ENCODE data around the gene FLVCR2.

Gene FLVCR2

DNA sequence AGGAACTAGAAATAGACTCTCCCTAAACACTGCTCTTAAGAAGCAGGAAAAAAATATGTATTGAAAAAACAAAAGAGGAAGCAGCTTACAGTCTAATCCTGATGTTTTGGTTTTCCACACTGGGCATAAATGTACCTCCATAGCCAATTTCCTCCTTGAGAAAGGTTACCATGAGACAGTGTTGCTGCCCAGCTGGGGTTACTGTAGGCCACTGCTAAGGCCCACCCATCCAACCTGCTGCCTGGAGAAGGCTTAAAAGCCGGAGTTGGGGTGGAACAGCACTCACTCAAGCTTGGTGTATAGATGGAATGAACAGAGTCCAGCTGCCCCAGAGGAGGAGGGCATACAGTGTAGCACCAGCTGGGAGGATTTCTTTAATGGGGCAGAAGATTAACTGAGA, 41.1 kb downstream of the FLVCR2 start:
- TF ChIP-seq, protein P1, sequence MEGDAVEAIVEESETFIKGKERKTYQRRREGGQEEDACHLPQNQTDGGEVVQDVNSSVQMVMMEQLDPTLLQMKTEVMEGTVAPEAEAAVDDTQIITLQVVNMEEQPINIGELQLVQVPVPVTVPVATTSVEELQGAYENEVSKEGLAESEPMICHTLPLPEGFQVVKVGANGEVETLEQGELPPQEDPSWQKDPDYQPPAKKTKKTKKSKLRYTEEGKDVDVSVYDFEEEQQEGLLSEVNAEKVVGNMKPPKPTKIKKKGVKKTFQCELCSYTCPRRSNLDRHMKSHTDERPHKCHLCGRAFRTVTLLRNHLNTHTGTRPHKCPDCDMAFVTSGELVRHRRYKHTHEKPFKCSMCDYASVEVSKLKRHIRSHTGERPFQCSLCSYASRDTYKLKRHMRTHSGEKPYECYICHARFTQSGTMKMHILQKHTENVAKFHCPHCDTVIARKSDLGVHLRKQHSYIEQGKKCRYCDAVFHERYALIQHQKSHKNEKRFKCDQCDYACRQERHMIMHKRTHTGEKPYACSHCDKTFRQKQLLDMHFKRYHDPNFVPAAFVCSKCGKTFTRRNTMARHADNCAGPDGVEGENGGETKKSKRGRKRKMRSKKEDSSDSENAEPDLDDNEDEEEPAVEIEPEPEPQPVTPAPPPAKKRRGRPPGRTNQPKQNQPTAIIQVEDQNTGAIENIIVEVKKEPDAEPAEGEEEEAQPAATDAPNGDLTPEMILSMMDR (IDR thresholded peaks at IDR 0.05) = no peak

DNA sequence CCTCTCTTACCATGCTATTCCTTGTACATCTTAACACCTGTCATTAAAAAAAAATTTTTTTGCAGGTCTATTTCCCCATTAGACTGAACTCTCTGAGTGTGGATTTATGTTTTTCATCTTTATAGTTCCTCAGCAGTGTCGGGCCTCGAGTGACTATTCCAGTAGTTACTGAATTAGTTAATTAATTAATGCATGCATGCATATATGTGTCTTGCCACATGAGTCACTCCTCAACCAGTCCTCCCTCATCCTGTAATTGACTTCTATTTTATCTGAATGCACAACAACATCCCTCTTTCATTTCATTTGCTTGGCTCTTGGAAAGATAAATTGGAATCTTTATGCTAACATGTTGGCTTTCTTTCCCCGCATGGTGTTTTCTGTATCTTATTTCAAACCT, 46.6 kb downstream of the FLVCR2 start:
- TF ChIP-seq, protein P1 (IDR thresholded peaks at IDR 0.05) = no peak

DNA sequence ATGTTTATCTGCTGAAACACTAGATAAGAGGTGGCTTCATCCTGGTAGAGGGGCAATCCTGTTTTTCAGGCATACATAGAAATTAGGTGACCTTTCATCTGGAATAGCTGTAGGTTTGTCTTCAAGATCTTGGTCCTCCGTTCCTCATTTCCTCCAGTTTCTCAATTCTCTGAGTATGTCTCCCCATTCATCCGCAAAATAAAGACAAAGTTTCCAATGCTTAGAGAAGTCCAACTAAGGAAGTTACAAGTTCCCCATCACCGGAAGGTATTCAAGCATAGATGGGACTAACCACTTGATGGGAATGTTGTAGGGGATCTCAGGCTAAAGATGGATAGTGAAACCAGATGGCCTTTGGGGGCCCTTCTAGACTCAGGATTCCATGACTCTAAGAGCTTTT, 48.0 kb downstream of the FLVCR2 start:
- TF ChIP-seq, protein P1 (IDR thresholded peaks at IDR 0.05) = no peak

DNA sequence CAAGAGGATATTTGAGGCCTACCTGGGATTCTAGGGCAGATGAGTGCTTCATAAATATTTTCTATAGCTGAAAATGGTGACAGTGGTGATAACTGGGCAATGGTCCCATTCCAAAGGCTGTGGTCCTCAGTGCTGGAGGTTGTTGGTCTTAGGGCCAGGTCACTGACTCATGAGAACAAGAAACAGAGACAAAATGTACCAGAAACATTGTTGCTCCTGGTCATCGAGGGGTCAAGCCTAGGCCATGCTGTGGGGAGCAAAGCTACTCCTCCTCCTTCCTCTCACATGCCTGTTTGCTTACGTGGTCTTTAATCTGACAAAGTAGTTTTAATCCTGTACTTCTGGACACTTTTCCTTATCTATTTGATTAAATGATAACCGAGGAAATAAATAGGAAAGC, 48.4 kb downstream of the FLVCR2 start:
- TF ChIP-seq, protein P1 (IDR thresholded peaks at IDR 0.05) = no peak

DNA sequence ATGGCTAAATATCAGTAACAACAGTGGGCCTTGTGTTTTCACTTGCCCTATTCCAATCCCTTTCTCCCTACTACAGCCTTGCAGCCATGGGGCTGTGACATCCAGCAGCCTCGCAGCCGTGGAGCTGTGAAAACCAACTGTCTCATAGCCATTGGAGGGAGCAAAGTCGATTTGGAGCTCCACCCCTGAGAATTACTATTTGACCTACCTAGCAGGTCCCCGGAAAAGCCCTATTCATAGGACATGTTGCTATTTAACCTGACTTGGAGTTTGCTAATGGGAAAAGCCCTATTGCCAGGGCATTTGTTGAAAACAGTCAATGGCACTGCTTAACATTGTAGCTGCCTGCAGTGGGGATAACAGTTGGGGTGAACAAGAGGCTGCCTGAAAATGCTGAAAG, 49.0 kb downstream of the FLVCR2 start:
- TF ChIP-seq, protein P1 (IDR thresholded peaks at IDR 0.05) = no peak

DNA sequence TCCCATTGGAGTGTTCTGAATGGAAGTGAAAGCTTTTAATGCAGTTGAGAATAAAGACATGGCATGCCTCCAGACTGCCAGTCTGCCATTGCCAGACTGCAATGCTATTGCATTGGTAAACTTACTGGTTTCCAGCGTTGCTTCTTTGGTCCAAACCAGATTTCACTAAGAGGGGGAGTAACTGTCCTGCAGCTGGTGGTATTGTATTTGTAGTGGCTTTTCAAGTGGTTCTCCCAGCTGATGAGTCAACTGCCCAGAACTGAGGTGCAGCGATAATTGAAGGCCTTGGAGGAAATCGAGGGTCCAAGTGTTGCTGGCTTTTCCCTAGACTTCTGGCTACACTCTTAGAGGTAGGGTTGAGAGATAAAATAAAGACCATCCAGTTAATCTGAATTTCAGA, 50.4 kb downstream of the FLVCR2 start:
- TF ChIP-seq, protein P1 (IDR thresholded peaks at IDR 0.05) = no peak

DNA sequence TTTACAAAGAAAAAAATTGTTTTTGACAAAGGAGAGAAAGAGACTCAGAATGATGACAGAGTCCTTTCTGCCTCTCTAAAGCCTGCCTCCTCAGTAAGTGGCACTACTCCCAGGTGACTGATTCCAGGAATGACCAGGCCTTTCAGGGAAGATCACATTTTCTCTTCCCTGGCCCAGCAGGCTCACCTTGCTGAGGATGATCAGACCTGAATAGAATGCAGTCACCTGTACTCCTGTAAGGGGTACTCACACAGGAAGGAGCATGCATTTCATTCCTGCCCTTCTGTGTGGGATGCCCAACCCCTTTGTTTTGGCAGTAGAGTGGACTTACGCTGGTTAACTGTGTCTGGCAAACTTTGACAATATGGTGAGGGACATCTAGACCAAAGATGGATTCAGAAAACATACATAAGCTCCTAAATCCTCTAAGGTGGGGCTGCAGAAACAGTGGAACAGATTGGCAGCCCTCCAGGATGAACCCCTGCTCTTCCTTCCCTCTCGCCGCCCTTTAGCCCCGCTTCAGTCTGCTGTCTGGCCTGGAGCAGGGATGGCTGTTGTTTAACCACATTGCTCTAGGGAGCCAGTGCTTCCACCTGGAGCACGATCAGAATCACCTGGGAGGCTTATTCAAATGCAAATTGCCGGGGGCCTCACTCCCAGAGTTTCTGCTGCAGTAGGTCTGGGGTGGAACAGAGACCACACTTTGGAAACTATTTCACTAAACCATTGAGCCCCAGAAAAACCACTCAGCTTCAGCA, 52.5 kb downstream of the FLVCR2 start:
- TF ChIP-seq, protein P1 (IDR thresholded peaks at IDR 0.05) = no peak

DNA sequence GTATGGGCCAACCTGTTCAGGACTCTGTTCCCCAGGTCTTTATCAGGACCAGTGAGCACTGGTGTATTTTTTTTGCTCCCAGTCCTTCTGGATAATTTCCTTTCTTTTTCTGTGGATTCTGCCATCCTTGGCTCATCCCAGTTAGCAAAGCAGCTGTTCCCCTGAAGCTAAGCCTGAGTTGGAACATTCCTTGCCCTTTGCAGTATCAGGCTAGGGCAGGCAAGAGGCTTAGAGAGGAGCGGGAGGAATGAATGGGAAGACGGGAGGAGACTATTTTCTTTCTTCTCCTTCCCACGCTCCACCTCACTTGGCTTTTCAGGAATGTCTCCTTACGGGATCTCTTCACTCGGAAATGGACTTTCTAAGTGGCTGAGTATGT, 53.0 kb downstream of the FLVCR2 start:
- TF ChIP-seq, protein P1 (IDR thresholded peaks at IDR 0.05) = no peak

Data from LNCAP (cell line).